SU-DHL-6 (cell line): ENCODE data around the gene MEIS1.

ENCODE experiments used
- CTCF ChIP-seq: fragments of 200-600 bp; sonication (generic); IDR thresholded peaks from one replicate; pipeline ENCODE4 v1.5.1; 2017; ENCODE audit warnings: antibody characterized with exemption, mild to moderate bottlenecking, low read length, moderate library complexity; ENCODE audit not compliant: insufficient read depth, poor library complexity, severe bottlenecking
- EZH2phosphoT487 ChIP-seq: fragments of 200-600 bp; sonication (generic), shearing (Covaris generic); conservative IDR thresholded peaks from 2 replicates; pipeline ENCODE4 v1.6.1; 2018; ENCODE audit warnings: mild to moderate bottlenecking, antibody characterized with exemption, low read length, moderate library complexity, mixed read lengths

- TF ChIP-seq CTCF (no peak), EZH2phosphoT487 (no peak)
Observed at GRCh38 chr2:66582987-66583880, 148.3 kb downstream of the MEIS1 start.
